ENCODE measurements around the gene LRCH1. TPM values are rescaled to one million over a fixed set of nuclear protein-coding genes. Genes with fewer than 3 reads are reported as not detected.

The LRCH1 gene
- total RNA-seq, 2 experiments from 2014 or later: 16.9 to 18.1 TPM

Other genes with a start within 250 kb of the LRCH1 start
- 1 to 10 TPM; 1.1 to 1.9 TPM for gene RUBCNL, start 165.9 kb upstream of the LRCH1 start, total RNA-seq
- 100 to 1,000 TPM; 140 to 142 TPM for gene ESD, start 244.0 kb downstream of the LRCH1 start, total RNA-seq